GM23338 (cell line): Measurements from ENCODE around the gene TSHZ3. TPM values are rescaled to one million over a fixed set of nuclear protein-coding genes. Genes with fewer than 3 reads are reported as not detected.

ENCODE experiments used
- ATAC-seq: fragments of 200-7000 bp; cut with Tn5 transposase; 3 replicates; pipeline ENCODE4 v1.9.1; 2020
- DNase-seq: peaks from one replicate; pipeline ENCODE4 v3.0.0-alpha.2; 2015; ENCODE audit warnings: low spot score
- H2AFZ ChIP-seq: fragments of 200-600 bp; sonication (generic); 2 replicates; pipeline ENCODE4 v1.8.0; 2016; ENCODE audit warnings: antibody characterized with exemption, mild to moderate bottlenecking, moderate library complexity
- H3F3A ChIP-seq: fragments of 200-600 bp; sonication (generic); replicated peaks from 2 replicates; pipeline ENCODE4 v1.8.0; 2017; ENCODE audit warnings: antibody characterized with exemption, mixed run types, low read depth
- H3K27ac ChIP-seq: fragments of 200-600 bp; sonication (generic); 2 replicates; pipeline ENCODE4 v1.6.1; 2016; ENCODE audit warnings: low read depth
- H3K27me3 ChIP-seq: fragments of 200-600 bp; sonication (generic); 2 replicates; pipeline ENCODE4 v1.8.0; 2016; ENCODE audit warnings: mild to moderate bottlenecking, mixed run types, moderate library complexity; ENCODE audit not compliant: insufficient read depth
- H3K36me3 ChIP-seq: fragments of 200-600 bp; sonication (generic); 2 replicates; pipeline ENCODE4 v1.8.0; 2016; ENCODE audit warnings: mild to moderate bottlenecking; ENCODE audit not compliant: insufficient read depth
- H3K4me1 ChIP-seq: fragments of 200-600 bp; sonication (generic); 2 replicates; pipeline ENCODE4 v1.8.0; 2016; ENCODE audit warnings: mild to moderate bottlenecking, moderate library complexity; ENCODE audit not compliant: insufficient read depth
- H3K4me2 ChIP-seq: fragments of 200-600 bp; sonication (generic); 2 replicates; pipeline ENCODE4 v1.7.1; 2017; ENCODE audit warnings: mixed run types
- H3K4me3 ChIP-seq: fragments of 200-600 bp; sonication (generic); 2 replicates; pipeline ENCODE4 v1.6.1; 2016; ENCODE audit warnings: mixed run types
- H3K79me2 ChIP-seq: fragments of 200-600 bp; sonication (generic); replicated peaks from 2 replicates; pipeline ENCODE4 v1.8.0; 2017; ENCODE audit warnings: mild to moderate bottlenecking; ENCODE audit not compliant: insufficient read depth
- H3K9me2 ChIP-seq: fragments of 200-600 bp; sonication (generic); 2 replicates; pipeline ENCODE4 v1.8.0; 2017; ENCODE audit not compliant: insufficient read depth
- H4K20me1 ChIP-seq: fragments of 200-600 bp; sonication (generic); replicated peaks from 2 replicates; pipeline ENCODE4 v1.8.0; 2017; ENCODE audit warnings: mild to moderate bottlenecking; ENCODE audit not compliant: insufficient read depth
- H3K27ac Mint-ChIP-seq: 2 replicates; pipeline ENCODE4 v1.8.0; 2020; ENCODE audit warnings: inconsistent platforms, mild to moderate bottlenecking, moderate library complexity, mixed read lengths
- H3K27me3 Mint-ChIP-seq: 3 replicates; pipeline ENCODE4 v1.8.0; 2022; ENCODE audit warnings: low read depth, mild to moderate bottlenecking, moderate library complexity, mixed read lengths, inconsistent platforms; ENCODE audit not compliant: insufficient read depth, poor library complexity
- H3K36me3 Mint-ChIP-seq: 3 replicates; pipeline ENCODE4 v1.8.0; 2021; ENCODE audit warnings: low read depth, mild to moderate bottlenecking, inconsistent platforms, moderate library complexity, mixed read lengths
- H3K4me1 Mint-ChIP-seq: 3 replicates; pipeline ENCODE4 v1.8.0; 2020; ENCODE audit warnings: mild to moderate bottlenecking, inconsistent platforms, mixed read lengths
- H3K4me3 Mint-ChIP-seq: 3 replicates; pipeline ENCODE4 v1.8.0; 2021; ENCODE audit warnings: moderate library complexity, mild to moderate bottlenecking, inconsistent platforms, mixed read lengths
- H3K9me3 Mint-ChIP-seq: 3 replicates; pipeline ENCODE4 v1.8.0; 2020; ENCODE audit warnings: moderate library complexity, mild to moderate bottlenecking, inconsistent platforms, mixed read lengths
- CREB1 ChIP-seq: fragments of 250-450 bp; sonication (Bioruptor Pico); IDR thresholded peaks from 2 replicates; pipeline ENCODE4 v1.5.0; 2020; ENCODE audit warnings: low read depth, mild to moderate bottlenecking, moderate library complexity
- CTCF ChIP-seq, 2 experiments: fragments of 200-600 bp in 1 of 2; sonication (generic) in 1 of 2; conservative IDR thresholded peaks; 2 replicates each; pipeline versions ENCODE4 v1.5.1 to v1.6.1; 2016 to 2017; ENCODE audit warnings: antibody characterized with exemption in 2 of 2, low read depth in 2 of 2, mild to moderate bottlenecking in 2 of 2, moderate library complexity in 1 of 2
- EZH2phosphoT487 ChIP-seq: fragments of 200-600 bp; sonication (generic); IDR thresholded peaks from one replicate; pipeline ENCODE4 v1.8.1; 2018; ENCODE audit warnings: antibody characterized with exemption; ENCODE audit not compliant: unreplicated experiment
- NANOG ChIP-seq: IDR thresholded peaks from 2 replicates; pipeline ENCODE4 v1.6.1; 2016; ENCODE audit warnings: antibody characterized with exemption, borderline replicate concordance
- POLR2AphosphoS5 ChIP-seq: IDR thresholded peaks from 2 replicates; pipeline ENCODE4 v1.6.1; 2016; ENCODE audit warnings: antibody characterized with exemption, low read depth
- STAT1 ChIP-seq: IDR thresholded peaks from one replicate; pipeline ENCODE4 v1.6.1; 2016; ENCODE audit warnings: antibody characterized with exemption; ENCODE audit not compliant: unreplicated experiment
- ZNF114 ChIP-seq: fragments of 250-450 bp; sonication (Bioruptor Pico); IDR thresholded peaks from 2 replicates; pipeline ENCODE4 v1.5.0; 2020; ENCODE audit warnings: mild to moderate bottlenecking, moderate library complexity
- ZNF331 ChIP-seq: fragments of 250-450 bp; sonication (Bioruptor Pico); IDR thresholded peaks from 2 replicates; pipeline ENCODE4 v1.5.0; 2020; ENCODE audit warnings: low read depth, mild to moderate bottlenecking, moderate library complexity
- polyA plus RNA-seq: library from polyadenylated mRNA; unstranded; fragments of >200 nt; fragmentation: Nextera tagmentation; extraction: Ambion mirVana; gene quantifications from 2 replicates; pipeline ENCODE4 v1.2.1, GENCODE V29; 2016
- total RNA-seq: library from RNA; depleted of rRNA; stranded (reverse); fragments of >200 nt; shearing (Covaris generic); gene quantifications from 2 replicates; pipeline ENCODE4 v1.2.3, GENCODE V29; 2014
- TF ChIP-seq, protein P1 (sequence below): IDR thresholded peaks from one replicate; pipeline ENCODE4 v1.6.1; 2018; ENCODE audit warnings: antibody characterized with exemption; ENCODE audit not compliant: unreplicated experiment
- TF ChIP-seq, protein P2 (sequence below): IDR thresholded peaks from 2 replicates; pipeline ENCODE4 v1.6.1; 2016; ENCODE audit warnings: antibody characterized with exemption
- TF ChIP-seq, protein P3 (sequence below): fragments of 250-450 bp; sonication (Bioruptor Pico); IDR thresholded peaks from 2 replicates; pipeline ENCODE4 v1.5.0; 2020; ENCODE audit warnings: mild to moderate bottlenecking, moderate library complexity

Gene TSHZ3
- total and polyA plus RNA-seq, 2 experiments from 2014 or later = 3.8 to 8.9 TPM

DNA sequence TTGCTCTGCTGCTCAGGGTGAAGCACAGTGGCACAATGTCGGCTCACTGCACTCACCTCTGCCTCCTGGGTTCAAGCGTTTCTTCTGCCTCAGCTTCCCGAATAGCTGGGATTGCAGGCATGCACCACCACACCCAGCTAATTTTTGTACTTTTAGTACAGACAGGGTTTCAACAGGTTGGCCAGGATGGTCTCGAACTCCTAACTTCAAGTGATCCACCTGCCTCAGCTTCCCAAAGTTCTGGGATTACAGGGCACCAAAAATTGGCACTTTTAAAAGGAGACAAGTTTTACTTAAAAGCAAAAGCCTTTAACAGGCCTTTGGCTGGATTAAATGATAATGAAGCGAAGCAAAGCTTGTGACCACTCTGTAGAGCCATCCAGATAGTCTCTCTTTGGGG is 12.5 kb upstream of the TSHZ3 start (continued):
- TF ChIP-seq, protein P1, sequence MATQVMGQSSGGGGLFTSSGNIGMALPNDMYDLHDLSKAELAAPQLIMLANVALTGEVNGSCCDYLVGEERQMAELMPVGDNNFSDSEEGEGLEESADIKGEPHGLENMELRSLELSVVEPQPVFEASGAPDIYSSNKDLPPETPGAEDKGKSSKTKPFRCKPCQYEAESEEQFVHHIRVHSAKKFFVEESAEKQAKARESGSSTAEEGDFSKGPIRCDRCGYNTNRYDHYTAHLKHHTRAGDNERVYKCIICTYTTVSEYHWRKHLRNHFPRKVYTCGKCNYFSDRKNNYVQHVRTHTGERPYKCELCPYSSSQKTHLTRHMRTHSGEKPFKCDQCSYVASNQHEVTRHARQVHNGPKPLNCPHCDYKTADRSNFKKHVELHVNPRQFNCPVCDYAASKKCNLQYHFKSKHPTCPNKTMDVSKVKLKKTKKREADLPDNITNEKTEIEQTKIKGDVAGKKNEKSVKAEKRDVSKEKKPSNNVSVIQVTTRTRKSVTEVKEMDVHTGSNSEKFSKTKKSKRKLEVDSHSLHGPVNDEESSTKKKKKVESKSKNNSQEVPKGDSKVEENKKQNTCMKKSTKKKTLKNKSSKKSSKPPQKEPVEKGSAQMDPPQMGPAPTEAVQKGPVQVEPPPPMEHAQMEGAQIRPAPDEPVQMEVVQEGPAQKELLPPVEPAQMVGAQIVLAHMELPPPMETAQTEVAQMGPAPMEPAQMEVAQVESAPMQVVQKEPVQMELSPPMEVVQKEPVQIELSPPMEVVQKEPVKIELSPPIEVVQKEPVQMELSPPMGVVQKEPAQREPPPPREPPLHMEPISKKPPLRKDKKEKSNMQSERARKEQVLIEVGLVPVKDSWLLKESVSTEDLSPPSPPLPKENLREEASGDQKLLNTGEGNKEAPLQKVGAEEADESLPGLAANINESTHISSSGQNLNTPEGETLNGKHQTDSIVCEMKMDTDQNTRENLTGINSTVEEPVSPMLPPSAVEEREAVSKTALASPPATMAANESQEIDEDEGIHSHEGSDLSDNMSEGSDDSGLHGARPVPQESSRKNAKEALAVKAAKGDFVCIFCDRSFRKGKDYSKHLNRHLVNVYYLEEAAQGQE = no peak
- TF ChIP-seq CTCF (conservative IDR thresholded peaks at IDR 0.05; ENCODE audit: low read depth in 2 of 2) = no peak
- no peak for TF ChIP-seq EZH2phosphoT487
- TF ChIP-seq, protein P2, sequence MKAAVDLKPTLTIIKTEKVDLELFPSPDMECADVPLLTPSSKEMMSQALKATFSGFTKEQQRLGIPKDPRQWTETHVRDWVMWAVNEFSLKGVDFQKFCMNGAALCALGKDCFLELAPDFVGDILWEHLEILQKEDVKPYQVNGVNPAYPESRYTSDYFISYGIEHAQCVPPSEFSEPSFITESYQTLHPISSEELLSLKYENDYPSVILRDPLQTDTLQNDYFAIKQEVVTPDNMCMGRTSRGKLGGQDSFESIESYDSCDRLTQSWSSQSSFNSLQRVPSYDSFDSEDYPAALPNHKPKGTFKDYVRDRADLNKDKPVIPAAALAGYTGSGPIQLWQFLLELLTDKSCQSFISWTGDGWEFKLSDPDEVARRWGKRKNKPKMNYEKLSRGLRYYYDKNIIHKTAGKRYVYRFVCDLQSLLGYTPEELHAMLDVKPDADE = no peak
- TF ChIP-seq ZNF331 = no peak
- TF ChIP-seq STAT1 = no peak
- TF ChIP-seq ZNF114 = no peak
- no peak for TF ChIP-seq POLR2AphosphoS5
- no peak for TF ChIP-seq CREB1 (CRISPR knock-in tag)
- TF ChIP-seq NANOG = no peak

DNA sequence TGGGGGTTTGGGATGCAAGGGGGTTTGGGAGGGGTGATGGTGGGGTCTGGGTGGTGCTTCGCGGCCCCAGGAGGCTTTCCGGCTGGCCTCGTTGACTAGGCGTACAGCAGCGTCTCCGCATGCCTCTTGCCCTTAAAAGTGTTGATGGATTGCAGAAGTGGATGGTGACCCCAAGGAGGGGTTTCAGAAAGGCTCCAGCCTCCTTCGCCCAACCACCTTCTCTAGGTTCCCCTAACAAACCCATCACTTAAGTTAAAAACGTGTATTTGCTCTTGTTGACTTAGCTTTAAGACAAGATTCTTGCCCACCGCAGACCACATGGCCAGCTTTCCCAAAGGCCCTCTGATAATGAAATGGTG is 8.1 kb upstream of the TSHZ3 start:
- H3K4me1 ChIP-seq = peaks cover 44% of the 10 kb centered on the region
- no peak overlapping the region for H3K27ac ChIP-seq
- no peak overlapping the region; the same call in 1 of the 2 replicates for H3K4me2 ChIP-seq
- no peaks in the 10 kb centered on the region for H4K20me1 ChIP-seq
- Mint-ChIP-seq H3K9me3 (no peaks in the 10 kb centered on the region; the same call in 2 of the 3 replicates), H3K27me3 (peaks cover 59% of the 10 kb centered on the region), H3K4me1 (peaks cover 45% of the 10 kb centered on the region), H3K36me3 (peaks cover 2% of the 10 kb centered on the region; the same call in 1 of the 3 replicates), H3K4me3 (no peak overlapping the region; the same call in 1 of the 3 replicates), H3K27ac (no peak overlapping the region)
- H3K9me2 ChIP-seq = peaks cover 5% of the 10 kb centered on the region; the same call in 1 of the 2 replicates
- TF ChIP-seq CTCF (conservative IDR thresholded peaks at IDR 0.05; ENCODE audit: low read depth in 2 of 2) (no peak), POLR2AphosphoS5 (no peak)
- TF ChIP-seq, protein P3, sequence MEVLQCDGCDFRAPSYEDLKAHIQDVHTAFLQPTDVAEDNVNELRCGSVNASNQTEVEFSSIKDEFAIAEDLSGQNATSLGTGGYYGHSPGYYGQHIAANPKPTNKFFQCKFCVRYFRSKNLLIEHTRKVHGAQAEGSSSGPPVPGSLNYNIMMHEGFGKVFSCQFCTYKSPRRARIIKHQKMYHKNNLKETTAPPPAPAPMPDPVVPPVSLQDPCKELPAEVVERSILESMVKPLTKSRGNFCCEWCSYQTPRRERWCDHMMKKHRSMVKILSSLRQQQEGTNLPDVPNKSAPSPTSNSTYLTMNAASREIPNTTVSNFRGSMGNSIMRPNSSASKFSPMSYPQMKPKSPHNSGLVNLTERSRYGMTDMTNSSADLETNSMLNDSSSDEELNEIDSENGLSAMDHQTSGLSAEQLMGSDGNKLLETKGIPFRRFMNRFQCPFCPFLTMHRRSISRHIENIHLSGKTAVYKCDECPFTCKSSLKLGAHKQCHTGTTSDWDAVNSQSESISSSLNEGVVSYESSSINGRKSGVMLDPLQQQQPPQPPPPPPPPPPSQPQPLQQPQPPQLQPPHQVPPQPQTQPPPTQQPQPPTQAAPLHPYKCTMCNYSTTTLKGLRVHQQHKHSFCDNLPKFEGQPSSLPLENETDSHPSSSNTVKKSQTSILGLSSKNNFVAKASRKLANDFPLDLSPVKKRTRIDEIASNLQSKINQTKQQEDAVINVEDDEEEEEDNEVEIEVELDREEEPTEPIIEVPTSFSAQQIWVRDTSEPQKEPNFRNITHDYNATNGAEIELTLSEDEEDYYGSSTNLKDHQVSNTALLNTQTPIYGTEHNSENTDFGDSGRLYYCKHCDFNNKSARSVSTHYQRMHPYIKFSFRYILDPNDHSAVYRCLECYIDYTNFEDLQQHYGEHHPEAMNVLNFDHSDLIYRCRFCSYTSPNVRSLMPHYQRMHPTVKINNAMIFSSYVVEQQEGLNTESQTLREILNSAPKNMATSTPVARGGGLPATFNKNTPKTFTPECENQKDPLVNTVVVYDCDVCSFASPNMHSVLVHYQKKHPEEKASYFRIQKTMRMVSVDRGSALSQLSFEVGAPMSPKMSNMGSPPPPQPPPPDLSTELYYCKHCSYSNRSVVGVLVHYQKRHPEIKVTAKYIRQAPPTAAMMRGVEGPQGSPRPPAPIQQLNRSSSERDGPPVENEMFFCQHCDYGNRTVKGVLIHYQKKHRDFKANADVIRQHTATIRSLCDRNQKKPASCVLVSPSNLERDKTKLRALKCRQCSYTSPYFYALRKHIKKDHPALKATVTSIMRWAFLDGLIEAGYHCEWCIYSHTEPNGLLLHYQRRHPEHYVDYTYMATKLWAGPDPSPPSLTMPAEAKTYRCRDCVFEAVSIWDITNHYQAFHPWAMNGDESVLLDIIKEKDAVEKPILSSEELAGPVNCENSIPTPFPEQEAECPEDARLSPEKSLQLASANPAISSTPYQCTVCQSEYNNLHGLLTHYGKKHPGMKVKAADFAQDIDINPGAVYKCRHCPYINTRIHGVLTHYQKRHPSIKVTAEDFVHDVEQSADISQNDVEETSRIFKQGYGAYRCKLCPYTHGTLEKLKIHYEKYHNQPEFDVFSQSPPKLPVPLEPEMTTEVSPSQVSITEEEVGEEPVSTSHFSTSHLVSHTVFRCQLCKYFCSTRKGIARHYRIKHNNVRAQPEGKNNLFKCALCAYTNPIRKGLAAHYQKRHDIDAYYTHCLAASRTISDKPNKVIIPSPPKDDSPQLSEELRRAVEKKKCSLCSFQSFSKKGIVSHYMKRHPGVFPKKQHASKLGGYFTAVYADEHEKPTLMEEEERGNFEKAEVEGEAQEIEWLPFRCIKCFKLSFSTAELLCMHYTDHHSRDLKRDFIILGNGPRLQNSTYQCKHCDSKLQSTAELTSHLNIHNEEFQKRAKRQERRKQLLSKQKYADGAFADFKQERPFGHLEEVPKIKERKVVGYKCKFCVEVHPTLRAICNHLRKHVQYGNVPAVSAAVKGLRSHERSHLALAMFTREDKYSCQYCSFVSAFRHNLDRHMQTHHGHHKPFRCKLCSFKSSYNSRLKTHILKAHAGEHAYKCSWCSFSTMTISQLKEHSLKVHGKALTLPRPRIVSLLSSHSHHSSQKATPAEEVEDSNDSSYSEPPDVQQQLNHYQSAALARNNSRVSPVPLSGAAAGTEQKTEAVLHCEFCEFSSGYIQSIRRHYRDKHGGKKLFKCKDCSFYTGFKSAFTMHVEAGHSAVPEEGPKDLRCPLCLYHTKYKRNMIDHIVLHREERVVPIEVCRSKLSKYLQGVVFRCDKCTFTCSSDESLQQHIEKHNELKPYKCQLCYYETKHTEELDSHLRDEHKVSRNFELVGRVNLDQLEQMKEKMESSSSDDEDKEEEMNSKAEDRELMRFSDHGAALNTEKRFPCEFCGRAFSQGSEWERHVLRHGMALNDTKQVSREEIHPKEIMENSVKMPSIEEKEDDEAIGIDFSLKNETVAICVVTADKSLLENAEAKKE = no peak
- no peak for DNase-seq
- H2AFZ ChIP-seq = no peak overlapping the region
- no peaks in the 10 kb centered on the region for H3K79me2 ChIP-seq
- no peak overlapping the region; the same call in 1 of the 2 replicates for H3K4me3 ChIP-seq
- H3F3A ChIP-seq = peaks cover 10% of the 10 kb centered on the region; the same call in 1 of the 2 replicates
- peaks cover 58% of the 10 kb centered on the region for H3K27me3 ChIP-seq
- no peaks in the 10 kb centered on the region for H3K36me3 ChIP-seq
- no peak for ATAC-seq
